ENCODE results near the gene GNG12.

Gene GNG12

DNA sequence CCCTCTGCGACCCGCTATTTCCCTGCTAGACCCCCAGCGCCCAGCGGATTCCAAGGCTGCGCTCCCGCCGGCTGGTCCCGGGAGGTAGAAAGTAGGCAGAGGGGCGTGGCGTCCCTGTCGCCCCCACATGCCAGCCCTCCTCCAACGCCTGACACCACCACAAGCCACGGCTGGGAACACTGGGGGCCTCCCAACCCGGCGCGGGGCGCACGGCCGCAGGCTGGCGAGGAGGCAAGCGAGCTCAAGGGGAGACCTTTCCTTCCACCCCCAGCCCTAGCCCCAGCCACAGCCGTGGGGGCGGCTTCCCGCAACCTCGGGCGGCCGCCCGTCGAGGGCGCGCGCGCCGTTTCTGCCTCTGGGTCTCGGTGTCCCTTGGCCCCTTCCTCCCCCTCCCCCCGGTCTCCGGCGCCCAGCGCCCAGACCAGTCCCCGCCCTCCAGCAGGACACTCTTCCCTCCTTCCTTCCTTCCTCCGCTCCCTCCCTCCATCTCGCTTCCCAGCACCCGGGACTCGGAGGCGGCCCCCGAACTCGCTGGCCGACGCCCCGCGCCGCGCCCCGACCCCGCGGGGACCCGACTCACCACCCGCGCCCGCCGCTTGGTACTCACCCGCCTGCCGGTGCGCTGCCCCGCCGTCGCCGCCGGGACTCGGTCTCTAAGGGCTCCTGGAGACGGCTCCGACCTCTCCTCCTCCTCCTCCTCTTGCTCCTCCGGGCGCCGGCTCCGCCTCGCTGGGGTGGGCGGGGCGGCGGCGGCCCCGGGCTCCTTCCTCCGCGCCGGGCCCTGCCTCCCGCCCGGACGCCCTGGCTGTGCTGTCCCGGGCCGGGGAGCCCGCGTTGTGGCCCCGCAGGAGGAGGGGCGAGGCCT lies at the start of gene GNG12:
Gene GNG12 (minus strand): TSS at position 731 of the 865 bp plus-strand sequence. CDS start 125,781 bp downstream, outside the sequence.
- FAIRE-seq: no peak

DNA sequence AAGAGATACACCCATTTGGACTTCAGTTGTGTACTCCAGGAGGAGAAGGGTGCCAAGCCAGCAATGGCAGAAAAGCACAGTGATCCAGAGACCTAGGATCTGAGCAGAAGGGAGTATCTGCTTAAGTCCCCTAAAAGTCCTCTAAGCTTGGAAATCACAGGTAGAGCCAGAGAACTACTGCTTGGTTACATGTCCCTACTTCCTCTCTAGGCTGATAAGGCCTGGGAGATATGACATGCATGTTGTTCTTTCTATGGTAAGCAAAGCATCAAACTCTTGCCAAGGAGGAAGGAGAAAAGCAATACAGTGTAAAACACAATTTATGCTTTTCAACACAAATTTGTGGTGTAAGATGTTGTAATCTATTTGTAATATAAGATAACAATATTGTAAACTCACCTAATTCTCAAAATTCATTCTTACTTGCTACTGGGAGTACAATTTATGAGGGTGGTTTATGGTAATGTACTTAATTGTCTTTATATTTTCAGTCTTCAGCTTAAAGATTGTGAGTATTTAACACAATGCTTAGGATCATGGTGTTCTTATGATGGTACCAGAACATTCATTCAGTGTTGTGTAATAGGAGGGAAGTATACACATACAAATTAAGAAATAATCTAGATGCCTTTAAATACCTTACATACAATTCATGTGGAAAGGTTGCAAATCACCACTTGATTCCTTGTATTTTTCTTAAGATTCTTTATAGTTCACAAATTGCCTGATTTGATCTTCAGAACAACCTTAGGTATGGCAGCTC lies 49.1 kb upstream of the GNG12 start:
- no peak for FAIRE-seq

DNA sequence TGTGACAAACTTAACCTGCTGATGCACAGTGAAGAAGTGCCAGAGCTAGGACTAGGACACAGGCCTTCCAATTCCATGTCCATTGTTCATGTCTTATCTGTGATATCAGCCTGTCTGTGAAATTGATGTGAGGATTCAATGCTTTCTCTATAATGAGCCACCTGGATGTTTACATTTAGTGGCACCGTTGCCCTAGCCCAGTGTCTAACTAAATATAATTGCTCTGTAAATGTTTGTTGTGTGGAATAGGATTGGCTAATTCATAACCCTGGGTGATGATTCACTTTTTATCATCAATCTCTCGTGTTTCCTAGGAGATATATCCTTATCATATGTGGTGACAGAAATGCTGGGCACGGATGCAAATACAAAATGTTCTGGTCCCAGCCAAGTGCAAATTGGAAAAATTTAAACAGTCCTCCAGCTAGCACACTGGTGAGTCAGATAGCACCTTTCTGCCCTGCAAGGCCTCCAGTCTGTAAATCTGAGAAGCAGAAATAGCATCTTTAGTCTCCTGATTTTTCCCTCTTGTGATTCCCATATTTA lies 46.9 kb upstream of the GNG12 start:
- no peak for FAIRE-seq

DNA sequence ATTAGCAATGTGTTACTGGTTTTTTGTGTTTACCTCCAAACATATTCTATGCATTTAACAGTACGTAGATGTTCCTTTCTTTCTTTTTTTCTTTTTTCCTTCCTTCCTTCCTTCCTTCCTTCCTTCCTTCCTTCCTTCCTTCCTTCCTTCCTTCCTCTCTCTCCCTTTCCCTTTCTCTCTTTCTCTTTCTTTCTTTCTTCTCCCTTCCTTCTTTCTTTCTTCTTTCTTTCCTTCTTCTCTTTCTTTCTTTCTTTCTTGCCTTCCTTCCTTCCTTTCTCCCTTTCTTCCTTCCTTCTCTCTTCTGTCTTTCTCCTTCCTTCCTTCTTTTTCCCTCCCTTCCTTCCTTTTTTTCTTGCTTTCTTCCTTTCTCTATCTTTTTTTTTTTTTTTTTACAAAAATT lies 46.2 kb upstream of the GNG12 start:
- FAIRE-seq: no peak

DNA sequence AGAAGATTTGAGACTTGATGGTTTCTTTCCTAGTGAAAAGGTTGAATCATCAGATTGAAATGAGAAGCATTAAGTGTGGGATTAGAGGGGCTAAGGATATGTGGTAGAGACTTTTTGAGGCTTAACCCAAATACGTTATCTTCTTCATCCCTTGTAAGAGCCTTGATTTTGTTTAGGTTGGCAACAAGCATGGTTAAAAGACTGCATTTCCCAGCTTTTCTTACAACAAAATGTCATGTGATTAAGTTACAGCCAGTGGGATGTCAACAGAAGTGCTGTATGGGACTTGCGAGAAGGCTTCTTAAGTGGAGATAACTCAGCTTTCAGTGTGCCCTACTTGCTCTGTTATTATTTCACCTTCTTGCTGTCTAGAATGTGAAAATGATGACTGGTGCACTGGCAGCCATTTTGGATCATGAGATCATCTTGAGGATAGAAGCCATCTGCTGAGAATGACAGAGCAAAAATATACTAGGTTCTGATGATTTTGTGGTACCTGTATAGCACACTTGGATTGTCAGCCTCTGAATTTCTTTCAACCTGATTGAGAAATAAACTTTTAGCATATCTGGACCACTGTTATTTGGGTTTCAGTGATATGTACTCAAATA lies 41.3 kb upstream of the GNG12 start:
- FAIRE-seq: no peak

DNA sequence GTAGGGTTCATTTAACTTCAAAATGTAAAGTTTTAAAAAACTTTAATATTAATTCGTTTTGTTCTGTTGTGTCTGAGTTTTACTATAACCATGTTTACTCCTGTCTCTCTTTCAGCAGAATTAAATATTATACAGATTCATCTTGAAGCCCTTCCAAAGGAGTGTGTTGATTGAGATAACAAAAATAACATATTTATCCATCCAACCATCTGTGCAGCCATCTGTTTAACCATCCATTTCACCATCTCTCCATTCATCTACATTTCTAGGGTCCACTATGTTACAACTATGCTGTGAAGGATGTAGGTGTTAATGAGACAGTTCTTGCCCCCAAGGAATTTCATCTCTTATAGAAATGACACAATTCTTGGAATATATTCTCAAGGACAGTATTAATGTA lies 36.0 kb upstream of the GNG12 start:
- FAIRE-seq: no peak

DNA sequence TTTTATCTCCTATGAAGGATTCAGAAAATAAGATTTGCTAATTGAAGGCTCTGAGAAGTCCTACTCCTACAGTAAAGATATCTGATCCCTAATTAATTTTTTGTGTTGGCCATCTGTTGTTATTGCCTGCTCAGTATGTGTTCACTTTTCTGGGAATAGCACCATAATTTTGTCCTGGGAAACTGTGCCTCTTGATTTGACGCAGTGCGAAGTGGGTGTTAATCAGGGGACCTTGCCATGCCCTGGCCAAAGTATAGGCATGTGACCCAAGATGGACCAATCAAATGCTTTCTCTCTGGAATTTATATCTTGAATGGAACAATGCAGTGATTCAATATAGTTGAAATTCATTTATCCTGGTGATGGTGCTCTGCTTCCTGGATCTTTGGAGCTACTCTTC lies 30.4 kb upstream of the GNG12 start:
- FAIRE-seq: no peak

DNA sequence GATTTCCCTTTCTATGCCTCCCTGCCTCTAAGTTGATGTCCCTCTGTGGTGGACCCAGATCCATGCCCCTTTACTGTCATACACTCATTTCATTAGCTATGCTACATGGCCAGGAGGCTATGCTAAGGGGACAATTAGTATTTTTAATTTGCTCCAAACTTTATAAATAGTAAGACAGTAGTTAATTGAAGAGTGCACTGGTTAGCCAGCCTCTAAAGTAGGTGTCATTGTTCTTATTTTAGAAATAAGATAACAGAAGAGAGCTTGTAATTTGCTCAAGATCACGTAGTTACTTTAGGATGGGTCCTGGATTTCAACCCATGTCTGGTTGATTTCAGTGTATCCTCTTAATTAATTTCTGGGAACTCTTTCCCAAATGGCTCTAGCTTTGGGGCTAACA lies 29.4 kb upstream of the GNG12 start:
- no peak for FAIRE-seq

DNA sequence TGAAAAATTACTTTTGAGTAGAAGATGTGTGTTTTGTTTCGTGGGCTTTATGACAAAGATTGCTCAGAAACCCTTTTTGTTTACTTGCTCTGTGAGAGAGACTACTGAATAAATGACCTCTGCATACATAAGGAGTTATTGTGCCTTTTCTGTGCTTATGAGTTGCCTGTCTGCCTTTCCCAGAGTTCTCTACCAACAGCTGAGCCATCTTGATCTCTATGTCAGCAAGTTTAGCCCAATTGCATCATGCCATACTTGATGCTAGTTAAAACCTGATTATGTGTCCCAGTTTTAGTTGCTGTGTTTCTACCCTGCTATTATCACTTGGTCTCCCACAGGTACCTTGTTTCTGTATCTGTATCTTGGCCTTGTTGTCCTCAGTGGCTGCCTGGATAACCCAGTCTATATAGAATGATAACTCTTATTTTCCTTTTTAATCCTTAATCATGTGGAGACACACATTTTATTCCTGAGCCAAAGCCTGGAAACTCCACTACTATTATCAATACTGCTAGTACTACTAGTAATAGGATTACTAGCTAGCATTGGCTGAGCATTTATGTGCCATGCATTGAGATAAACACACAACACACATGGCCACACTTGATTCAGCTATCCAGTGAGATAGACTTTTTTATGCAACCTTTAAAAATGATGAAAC lies 28.7 kb upstream of the GNG12 start:
- no peak for FAIRE-seq

DNA sequence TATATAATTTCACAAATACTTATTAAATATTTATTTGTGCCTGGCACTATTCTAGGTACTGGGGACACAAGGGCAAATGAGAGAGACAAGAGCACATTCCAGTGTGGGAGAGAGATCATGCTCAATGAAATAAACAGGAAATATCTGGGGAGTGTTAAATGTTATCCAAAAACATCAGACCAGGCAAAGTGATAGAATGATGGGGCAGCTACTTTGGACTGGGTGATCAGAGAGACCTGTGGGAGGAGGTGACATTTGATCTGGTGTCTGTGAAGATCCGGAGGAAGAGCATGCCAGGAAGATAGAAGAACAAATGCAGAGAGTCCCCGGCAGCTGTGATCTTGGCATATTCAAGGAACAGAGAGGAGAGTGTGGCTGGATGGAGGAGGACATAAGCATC lies 27.5 kb upstream of the GNG12 start:
- no peak for FAIRE-seq

DNA sequence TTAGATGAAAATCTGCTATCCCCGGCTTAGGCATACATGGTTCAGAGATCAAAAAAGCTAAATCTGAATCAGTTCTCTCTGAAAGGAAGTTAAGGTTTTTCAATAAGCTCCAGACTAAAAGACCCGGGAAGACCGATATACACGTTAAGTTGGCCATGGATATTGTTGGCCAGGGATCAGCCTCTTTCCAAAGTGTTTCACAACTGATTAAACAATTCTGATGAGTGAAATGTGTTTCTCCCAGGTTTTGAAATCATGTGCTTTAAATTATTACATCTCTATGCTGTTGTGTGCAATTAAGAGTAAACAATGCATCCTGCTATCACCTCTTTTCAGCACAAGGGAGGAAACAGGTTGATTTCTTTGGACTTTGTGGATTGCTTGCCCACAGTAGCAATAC lies 23.7 kb upstream of the GNG12 start:
- FAIRE-seq: no peak

DNA sequence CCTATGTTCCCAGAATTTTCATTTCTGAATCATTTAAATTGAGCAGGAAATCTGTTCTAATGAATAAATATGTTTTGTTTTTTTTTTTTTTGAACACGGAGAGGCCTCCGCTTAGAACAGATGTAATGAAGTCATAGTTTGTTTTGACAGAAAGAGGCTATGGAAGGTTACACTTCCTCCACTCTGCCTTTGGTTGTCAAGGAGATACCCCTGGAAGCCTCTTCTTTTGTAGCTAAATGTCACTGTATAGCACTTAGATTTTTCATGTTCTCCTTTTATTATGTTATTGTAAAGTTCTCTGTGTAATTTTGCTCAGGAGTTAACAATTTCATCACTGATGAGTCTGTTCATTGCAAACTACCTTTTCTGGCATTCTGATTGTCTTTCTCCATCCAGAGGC lies 22.7 kb upstream of the GNG12 start:
- FAIRE-seq: no peak

DNA sequence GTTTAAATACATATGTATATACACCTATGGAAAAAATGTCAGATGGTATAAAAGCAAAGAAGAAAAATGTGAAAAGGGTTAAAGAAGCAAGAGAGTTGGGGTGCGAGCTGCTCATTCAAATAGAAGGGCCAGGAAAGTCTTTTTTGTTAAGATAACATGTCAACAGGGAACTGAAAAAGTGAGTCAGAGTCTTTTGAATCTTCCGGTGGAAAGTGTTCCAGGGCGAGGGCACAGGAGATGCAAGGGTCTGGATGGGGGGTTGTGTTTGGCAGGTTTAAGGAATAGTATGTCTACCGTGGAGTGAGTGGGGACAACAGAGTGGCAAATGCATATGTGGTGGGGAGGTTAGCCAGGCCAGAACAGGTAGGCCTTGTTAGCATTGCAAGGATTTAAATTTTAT lies 22.2 kb upstream of the GNG12 start:
- no peak for FAIRE-seq

DNA sequence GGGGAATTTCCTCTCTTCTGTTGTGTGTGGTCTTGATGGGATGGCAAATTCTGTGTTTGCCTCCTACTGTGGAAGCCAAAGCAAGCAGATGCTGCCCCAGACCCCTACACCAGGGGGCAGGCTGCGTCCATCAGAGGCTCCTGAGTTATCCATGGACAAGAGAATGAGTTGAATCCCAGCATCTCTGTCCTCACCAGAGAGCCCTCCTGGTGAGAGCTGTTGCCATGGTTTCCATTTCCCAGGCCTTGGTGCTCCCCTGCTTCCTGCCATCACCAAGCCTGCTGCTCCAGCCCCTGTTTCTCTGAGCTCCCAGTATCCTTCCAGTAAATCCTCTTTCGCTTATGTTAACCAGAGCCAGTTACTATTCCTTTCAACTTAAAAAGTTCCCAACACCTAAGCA lies 20.4 kb upstream of the GNG12 start:
- FAIRE-seq: no peak

DNA sequence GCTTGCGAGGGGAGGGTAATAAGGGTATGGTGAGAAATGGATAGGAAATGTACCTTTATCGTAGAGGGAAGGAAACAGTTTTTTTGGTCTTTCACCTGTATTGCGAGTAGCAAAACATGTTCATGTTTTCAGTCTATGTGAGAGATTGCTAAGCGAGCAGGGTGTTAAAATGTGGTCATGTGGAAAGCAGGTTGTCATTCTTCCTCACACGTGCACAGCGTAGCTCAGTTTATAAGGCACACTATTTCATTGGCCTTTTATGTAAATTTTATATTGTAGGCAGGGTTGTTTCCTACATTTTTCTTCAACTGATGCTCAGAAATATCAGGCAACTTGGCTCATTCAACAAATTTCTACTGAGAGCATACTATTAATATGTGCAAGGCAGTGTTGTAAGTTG lies 18.5 kb upstream of the GNG12 start:
- FAIRE-seq: no peak

DNA sequence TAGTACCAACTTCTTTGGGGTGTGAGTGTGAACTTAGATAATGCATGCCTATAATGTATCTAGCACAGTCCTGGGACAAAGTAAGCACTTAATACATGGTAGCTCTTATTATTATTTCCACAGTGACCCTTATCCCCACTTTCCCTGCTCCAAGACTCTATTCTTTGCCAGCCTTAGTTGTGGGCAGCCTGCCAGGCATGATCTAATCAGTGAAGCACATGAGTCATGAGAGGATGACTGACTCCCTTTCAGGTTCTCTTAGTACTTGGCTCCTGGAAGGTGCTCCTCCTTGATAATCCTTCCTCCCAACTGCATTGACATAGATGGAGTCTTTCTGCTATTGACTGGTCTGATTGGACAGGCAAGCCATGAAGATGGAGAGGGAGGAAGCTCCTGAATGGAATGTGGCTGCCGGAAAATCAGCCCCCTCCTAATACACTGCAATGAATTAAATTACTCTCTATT lies 17.4 kb upstream of the GNG12 start:
- no peak for FAIRE-seq

DNA sequence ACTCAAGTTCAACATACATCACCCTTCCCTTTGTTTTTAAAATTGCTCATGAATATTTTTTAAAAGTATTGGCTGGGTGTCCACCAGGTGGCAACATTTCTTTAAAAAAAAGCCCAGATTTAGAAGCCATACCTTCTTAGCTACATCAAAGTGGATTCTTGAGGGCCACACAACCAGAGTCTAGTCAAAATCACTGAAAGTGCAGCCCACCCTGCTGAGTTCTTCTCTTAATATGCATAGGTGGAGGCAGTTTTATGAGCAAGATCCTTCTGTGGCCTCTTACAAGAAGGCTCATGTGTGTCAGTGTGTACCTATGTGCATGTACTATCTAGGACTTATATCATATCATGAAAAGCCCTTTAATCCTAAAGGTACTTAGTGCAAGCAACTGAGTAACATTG lies 16.9 kb upstream of the GNG12 start:
- FAIRE-seq: no peak

DNA sequence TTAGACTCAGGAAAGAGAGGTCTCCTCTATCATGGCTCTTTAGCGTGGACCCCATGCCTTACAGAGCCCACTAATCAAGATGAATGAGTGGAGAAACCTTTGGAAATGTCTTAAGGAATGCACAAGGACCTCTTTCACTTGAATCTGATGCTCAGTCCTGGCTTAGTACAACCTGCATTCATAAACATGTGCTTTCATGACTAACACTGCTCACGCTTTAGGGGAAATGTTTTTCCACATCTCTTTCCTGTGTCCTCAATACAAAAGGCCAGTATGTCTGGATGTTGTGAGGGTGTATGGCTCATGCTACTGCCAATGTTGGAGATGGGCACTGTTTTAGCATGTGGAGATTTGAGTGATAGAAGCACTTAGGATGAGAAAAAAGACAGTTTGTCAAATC lies 14.2 kb upstream of the GNG12 start:
- no peak for FAIRE-seq

DNA sequence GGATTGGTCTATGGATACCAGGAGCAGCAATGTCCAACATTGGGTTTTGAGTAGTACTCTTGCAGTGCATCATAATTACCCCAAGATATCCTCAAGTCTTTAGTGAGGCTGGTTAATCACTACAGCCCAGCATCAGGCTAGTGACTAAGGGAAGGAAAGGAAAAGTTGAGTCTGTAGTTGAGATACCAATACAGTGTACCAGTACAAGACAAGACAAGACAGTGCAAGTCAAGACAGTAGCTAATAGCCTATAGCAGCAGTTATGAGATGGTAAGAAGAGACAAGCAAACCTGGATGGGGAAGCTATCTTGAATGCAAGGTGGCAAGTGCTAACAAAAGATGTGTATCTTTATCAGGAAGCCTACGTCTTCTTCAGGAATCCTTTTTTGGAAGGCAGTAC lies 13.3 kb upstream of the GNG12 start:
- FAIRE-seq: no peak

DNA sequence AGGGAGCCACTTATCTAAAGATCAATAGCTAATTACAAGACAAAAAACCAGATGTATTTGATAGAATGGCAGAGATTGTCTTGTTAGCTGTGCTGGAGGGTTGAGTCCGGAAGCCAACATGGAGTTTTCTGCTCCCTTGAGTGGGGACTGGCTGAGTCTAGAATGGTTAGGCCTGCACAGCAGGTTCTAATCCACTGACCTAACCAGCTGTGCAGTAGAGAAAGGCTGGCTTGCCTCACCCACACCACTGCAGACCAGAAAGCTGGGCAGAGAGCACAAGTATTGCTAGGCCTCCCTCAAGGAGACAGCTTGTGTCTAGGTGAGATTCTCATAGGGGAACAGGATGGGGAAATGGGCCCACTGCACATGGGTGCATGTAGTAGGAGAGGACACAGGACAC lies 11.7 kb upstream of the GNG12 start:
- FAIRE-seq: no peak

DNA sequence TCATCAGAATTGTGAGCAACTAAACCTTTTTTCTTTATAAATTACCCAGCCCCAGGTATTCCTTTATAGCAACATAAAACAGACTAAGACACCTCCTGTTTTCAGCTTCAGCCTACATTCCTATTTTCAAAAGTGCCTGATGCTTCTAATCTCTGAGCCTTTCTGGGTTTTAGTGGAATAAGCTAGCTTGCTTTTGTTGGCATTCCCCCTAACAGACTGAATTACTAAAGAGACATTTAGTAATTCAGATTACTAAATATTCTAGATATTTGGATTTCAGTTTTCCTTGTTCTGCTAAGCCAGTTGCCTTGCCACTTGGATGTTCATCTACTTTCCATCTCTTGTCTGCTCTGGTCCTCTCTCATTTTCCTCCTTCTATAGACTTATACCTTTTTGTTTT lies 10.5 kb upstream of the GNG12 start:
- no peak for FAIRE-seq

DNA sequence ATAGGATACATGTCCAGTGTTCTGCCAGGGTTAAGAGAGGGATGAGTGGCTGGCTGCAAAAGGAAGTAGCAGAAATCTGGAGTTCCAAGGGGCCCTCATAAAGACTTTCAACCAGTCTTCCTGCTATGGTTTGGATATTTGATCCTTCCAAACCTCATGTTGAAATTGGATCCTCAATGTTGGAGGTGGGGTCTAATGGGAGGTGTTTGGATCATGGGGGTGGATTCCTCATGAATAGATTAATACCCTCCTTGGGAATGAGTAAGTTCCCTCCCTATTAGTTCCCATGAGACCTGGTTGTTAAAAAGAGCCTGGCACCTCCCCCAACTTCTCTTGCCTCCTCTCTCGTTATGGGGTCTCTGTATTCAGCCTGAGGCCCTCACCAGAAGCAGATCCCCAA lies 10.1 kb upstream of the GNG12 start:
- FAIRE-seq: no peak

DNA sequence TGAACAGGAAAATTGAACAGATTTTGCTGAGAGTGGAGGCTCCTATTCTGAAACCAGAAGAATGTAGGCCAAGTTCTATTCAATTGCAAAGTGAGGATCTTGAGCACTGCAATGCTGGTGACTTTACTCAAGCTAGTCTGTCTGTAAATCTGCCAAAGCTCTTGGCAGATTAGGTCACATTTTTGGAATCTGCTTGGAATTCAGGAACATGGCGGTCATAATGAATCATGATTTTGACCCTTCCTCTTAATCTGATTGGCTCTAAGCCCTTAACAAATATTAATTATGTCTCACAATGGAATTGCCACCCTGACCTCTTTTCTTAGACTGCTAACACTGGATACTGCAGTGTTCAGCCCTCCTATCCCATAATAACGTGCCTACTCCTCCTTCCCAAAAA lies 7.2 kb upstream of the GNG12 start:
- FAIRE-seq: no peak
